Neural crest cell (in vitro differentiated cells): ENCODE measurements around the gene PIK3R3. TPM values are rescaled to one million over a fixed set of nuclear protein-coding genes. Genes with fewer than 3 reads are reported as not detected.
"Not testable (repeated sequence)": the region's sequence is repeated elsewhere in the genome, so short reads cannot be mapped to it uniquely, and the experiment has no call there.

Experiments
- DNase-seq: peaks from one replicate; pipeline ENCODE4 v3.0.0; 2021; ENCODE audit warnings: low read depth, mixed read lengths, low spot score
- H3K27ac Mint-ChIP-seq: one replicate; pipeline ENCODE4 v1.8.0; 2021; ENCODE audit warnings: mild to moderate bottlenecking, mixed read lengths; ENCODE audit not compliant: unreplicated experiment
- H3K27me3 Mint-ChIP-seq: 2 replicates; pipeline ENCODE4 v1.8.0; 2021; ENCODE audit warnings: low read depth, mild to moderate bottlenecking, mixed read lengths
- H3K36me3 Mint-ChIP-seq: 2 replicates; pipeline ENCODE4 v1.8.0; 2021; ENCODE audit warnings: low read depth, mild to moderate bottlenecking, mixed read lengths
- H3K4me1 Mint-ChIP-seq: 2 replicates; pipeline ENCODE4 v1.8.0; 2021; ENCODE audit warnings: mixed read lengths
- H3K4me3 Mint-ChIP-seq: one replicate; pipeline ENCODE4 v1.8.0; 2021; ENCODE audit warnings: mild to moderate bottlenecking, mixed read lengths
- H3K9me3 Mint-ChIP-seq: 2 replicates; pipeline ENCODE4 v1.8.0; 2021; ENCODE audit warnings: mixed read lengths
- total RNA-seq: library from RNA; stranded (reverse); gene quantifications from 2 replicates; pipeline ENCODE4 v1.2.1, GENCODE V29; 2021
- TF ChIP-seq, protein P1 (sequence below): fragments of 200-600 bp; sonication (generic); conservative IDR thresholded peaks from 2 replicates; pipeline ENCODE4 v1.5.0; 2021; ENCODE audit warnings: antibody characterized with exemption, mild to moderate bottlenecking

Gene PIK3R3
- total RNA-seq, 1 donor from 2014 or later, result 92.2 TPM

DNA sequence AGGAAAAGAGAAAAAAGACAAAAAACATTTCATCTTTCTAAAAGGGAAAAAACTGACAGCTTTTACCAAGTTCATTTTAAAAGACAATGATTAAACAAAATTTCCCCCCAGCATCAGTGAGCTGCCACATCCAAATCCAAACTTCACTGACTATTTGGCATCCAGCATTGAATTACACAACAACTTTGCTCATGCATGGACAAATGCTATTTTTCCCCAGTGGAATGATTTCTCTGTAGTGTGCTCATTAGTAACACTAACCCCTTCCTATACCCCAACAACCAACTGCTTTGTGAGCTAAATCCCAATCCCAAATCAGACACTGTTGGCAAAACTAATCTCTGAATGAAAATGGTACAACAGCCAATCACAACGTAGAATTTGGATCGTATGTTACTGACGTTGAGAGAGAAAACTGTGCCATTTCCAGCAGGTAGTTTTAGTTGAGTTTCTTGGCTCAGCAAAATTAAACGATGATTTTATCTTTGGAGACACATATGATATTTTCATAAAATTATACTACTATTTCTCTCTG is 37.9 kb downstream of the PIK3R3 start:
- Mint-ChIP-seq H3K9me3 (peaks cover 9% of the 10 kb centered on the region), H3K27ac (no peak overlapping the region), H3K27me3 (no peaks in the 10 kb centered on the region), H3K36me3 (peaks cover 29% of the 10 kb centered on the region), H3K4me3 (no peak overlapping the region), H3K4me1 (peaks cover 8% of the 10 kb centered on the region)
- TF ChIP-seq, protein P1, sequence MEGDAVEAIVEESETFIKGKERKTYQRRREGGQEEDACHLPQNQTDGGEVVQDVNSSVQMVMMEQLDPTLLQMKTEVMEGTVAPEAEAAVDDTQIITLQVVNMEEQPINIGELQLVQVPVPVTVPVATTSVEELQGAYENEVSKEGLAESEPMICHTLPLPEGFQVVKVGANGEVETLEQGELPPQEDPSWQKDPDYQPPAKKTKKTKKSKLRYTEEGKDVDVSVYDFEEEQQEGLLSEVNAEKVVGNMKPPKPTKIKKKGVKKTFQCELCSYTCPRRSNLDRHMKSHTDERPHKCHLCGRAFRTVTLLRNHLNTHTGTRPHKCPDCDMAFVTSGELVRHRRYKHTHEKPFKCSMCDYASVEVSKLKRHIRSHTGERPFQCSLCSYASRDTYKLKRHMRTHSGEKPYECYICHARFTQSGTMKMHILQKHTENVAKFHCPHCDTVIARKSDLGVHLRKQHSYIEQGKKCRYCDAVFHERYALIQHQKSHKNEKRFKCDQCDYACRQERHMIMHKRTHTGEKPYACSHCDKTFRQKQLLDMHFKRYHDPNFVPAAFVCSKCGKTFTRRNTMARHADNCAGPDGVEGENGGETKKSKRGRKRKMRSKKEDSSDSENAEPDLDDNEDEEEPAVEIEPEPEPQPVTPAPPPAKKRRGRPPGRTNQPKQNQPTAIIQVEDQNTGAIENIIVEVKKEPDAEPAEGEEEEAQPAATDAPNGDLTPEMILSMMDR, result no peak
- DNase-seq, result no peak

DNA sequence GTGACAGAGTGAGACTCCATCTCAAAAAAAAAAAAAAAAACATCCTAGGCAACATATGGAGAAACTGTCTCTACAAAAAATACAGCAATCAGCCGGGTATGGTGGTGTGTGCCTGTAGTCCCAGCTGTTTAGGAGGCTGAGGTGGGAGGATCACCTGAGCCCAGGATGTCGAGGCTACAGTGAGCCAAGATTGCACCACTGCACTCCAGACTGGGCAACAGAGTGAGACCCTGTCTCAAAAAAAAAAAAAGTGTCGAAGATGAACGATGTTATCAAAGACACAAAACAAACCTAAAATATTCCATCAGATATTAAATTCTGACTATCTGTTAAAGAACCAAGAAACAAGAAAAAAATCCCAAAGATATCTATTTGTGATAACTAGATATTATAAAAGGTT is 38.6 kb downstream of the PIK3R3 start:
- H3K4me1 Mint-ChIP-seq, result peaks cover 11% of the 10 kb centered on the region
- H3K36me3 Mint-ChIP-seq, result peaks cover 23% of the 10 kb centered on the region
- not testable (repeated sequence) for H3K27ac Mint-ChIP-seq

DNA sequence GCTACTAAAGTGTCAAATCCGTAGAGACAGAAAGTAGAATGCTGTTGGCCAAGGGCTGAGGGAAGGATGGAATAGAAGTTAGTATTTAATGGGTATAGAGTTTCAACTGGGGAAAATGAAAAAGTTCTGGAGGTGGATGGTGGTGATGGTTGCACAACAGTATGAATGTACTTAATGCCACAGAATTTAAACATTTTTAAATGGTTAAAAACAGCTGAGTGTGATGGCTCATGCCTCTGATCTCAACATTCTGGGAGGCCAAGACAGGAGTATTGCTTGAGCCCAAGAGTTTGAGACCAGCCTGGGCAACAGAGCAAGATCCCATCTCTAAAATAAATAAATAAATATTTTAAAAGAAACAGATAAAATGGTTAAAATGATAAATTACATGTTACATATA is 44.5 kb downstream of the PIK3R3 start:
- TF ChIP-seq, protein P1, result no peak
- Mint-ChIP-seq H3K27ac (no peak overlapping the region), H3K9me3 (peaks cover 3% of the 10 kb centered on the region)

More for the DNA sequence above, 38.6 kb downstream of the PIK3R3 start:
- H3K9me3 Mint-ChIP-seq, H3K27me3 Mint-ChIP-seq, H3K4me3 Mint-ChIP-seq, DNase-seq: not testable (repeated sequence)

DNA sequence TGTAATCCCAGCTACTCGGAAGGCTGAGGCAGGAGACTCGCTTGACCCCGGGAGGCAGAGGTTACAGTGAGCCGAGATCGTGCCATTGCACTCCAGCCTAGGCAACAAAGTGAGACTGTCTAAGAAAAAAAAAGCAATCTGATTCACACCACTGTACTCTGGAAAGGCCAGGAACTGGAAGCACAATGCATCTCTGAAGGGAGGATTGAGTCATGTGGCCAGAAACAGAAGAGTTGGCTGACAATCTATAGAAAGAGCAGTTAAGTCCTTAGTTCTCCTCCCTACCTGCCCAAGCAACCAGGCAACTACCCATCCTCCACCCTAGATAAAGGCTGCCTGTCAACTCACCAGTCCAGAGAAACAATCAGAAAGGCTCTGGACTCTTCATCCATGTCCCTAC is 45.9 kb downstream of the PIK3R3 start:
- Mint-ChIP-seq H3K36me3 (peaks cover 16% of the 10 kb centered on the region), H3K4me1 (peaks cover 32% of the 10 kb centered on the region), H3K9me3 (peaks cover 3% of the 10 kb centered on the region), H3K27ac (peak overlapping the region; percentile 13), H3K27me3 (no peaks in the 10 kb centered on the region), H3K4me3 (no peak overlapping the region)
- DNase-seq, result no peak
- TF ChIP-seq, protein P1, result no peak

More for the DNA sequence above, 44.5 kb downstream of the PIK3R3 start:
- Mint-ChIP-seq H3K27me3 (no peaks in the 10 kb centered on the region), H3K36me3 (peaks cover 16% of the 10 kb centered on the region), H3K4me3 (no peak overlapping the region), H3K4me1 (peaks cover 29% of the 10 kb centered on the region)
- no peak for DNase-seq

DNA sequence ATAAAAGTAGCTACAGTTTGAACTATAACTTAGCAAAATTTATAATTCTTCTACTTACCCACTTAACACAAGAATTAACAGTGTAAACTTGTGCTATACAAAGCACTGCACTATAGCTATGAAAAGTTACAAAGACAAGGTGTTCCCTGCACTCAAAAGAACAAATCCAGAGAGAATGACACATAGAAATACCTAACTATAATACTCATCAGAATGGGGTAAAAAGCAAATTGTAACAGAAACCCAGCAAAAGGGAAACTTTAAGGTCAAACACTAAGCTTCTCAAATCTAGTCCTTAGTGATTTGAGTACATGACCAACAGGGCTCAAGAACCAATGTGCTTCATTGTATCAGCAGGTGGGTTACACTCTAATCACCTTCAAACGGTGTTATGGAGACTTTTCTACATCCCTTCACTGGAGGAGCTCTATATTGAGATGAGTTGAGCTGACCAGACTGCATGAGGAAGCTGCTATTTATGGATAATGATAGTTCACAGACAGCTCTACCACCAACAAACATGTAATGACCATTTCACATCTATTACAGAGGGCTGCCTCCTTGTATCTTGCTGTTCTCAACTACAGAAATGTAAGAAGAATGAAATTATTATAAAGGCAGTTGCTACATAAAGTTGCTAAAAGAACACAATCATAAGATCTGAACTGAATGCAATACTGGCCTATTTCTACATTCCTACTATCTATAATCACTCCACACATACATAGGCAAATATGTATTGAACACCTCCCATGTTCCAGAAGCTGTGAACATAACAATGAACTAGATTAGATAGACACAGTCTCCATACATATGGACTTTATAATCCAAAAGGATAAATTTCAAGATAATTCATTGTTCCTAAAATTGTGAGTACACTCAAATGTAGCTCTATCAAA is 47.6 kb downstream of the PIK3R3 start:
- no peaks in the 10 kb centered on the region for H3K27me3 Mint-ChIP-seq
- H3K36me3 Mint-ChIP-seq, result peaks cover 16% of the 10 kb centered on the region
- H3K4me3 Mint-ChIP-seq, result no peak overlapping the region
- H3K9me3 Mint-ChIP-seq, result peaks cover 3% of the 10 kb centered on the region
- no peak for DNase-seq
- TF ChIP-seq, protein P1, result no peak
- H3K27ac Mint-ChIP-seq, result no peak overlapping the region
- H3K4me1 Mint-ChIP-seq, result peaks cover 34% of the 10 kb centered on the region

DNA sequence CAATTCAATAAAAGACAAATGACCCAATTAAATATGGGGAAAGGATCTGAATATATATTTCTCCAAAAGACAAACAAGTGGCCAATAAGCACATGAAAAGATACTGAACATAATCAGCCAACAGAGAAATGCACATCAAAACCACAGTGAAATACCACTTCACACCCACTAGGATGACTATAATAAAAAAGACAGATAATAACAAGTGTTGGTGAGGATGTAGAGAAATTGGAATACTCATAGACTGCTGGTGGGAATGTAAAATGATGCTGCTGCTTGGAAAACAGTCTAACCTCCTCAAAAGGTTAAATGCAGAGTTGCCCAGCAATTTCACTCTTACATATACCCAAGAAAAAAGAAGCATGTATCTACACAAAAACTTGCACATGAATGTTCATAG is 48.9 kb downstream of the PIK3R3 start:
- Mint-ChIP-seq H3K27ac (no peak overlapping the region), H3K27me3 (no peaks in the 10 kb centered on the region)

More for the DNA sequence above, 48.9 kb downstream of the PIK3R3 start:
- no peak for DNase-seq
- peaks cover 3% of the 10 kb centered on the region for H3K9me3 Mint-ChIP-seq
- H3K4me1 Mint-ChIP-seq, result peaks cover 28% of the 10 kb centered on the region
- peaks cover 14% of the 10 kb centered on the region for H3K36me3 Mint-ChIP-seq
- H3K4me3 Mint-ChIP-seq, result no peak overlapping the region
- TF ChIP-seq, protein P1, result no peak
